H9 (cell line): ENCODE measurements around the gene VEGFA. TPM values are rescaled to one million over a fixed set of nuclear protein-coding genes. Genes with fewer than 3 reads are reported as not detected.
A peak's percentile ranks its signal among the peaks of the same experiment; 100 is the strongest.

ENCODE experiments used
- DNase-seq: peaks from one replicate; pipeline ENCODE4 v3.0.0-alpha.2; 2017
- H2AFZ ChIP-seq: one replicate; pipeline ENCODE4 v1.6.1; 2013; ENCODE audit warnings: mild to moderate bottlenecking, low read length, control low read depth, moderate library complexity
- H2AK5ac ChIP-seq: 2 replicates; pipeline ENCODE4 v1.6.1; 2013; ENCODE audit warnings: low read length, control low read depth, mixed read lengths; ENCODE audit not compliant: insufficient read length
- H2BK120ac ChIP-seq: one replicate; pipeline ENCODE4 v1.6.1; 2013; ENCODE audit warnings: low read depth, mild to moderate bottlenecking, low read length, control low read depth, inconsistent platforms; ENCODE audit not compliant: poor library complexity, severe bottlenecking
- H2BK12ac ChIP-seq: 2 replicates; pipeline ENCODE4 v1.6.1; 2013; ENCODE audit warnings: low read length, control low read depth, mixed read lengths, low read depth; ENCODE audit not compliant: insufficient read length
- H2BK15ac ChIP-seq: 2 replicates; pipeline ENCODE4 v1.6.1; 2013; ENCODE audit warnings: low read depth, low read length, control low read depth
- H2BK20ac ChIP-seq: one replicate; pipeline ENCODE4 v1.6.1; 2013; ENCODE audit warnings: low read depth, mild to moderate bottlenecking, low read length, control low read depth, inconsistent platforms; ENCODE audit not compliant: poor library complexity, severe bottlenecking
- H2BK5ac ChIP-seq: 2 replicates; pipeline ENCODE4 v1.6.1; 2013; ENCODE audit warnings: low read length, control low read depth, mixed read lengths; ENCODE audit not compliant: insufficient read length
- H3K14ac ChIP-seq: 2 replicates; pipeline ENCODE4 v1.6.1; 2013; ENCODE audit warnings: low read length, control low read depth; ENCODE audit not compliant: insufficient read depth
- H3K18ac ChIP-seq: 2 replicates; pipeline ENCODE4 v1.6.1; 2013; ENCODE audit warnings: low read depth, mild to moderate bottlenecking, mixed read lengths, low read length, control low read depth; ENCODE audit not compliant: insufficient read length
- H3K23ac ChIP-seq: 2 replicates; pipeline ENCODE4 v1.6.1; 2013; ENCODE audit warnings: low read length, control low read depth, mixed read lengths, low read depth; ENCODE audit not compliant: insufficient read length
- H3K23me2 ChIP-seq: 2 replicates; pipeline ENCODE4 v1.6.1; 2013; ENCODE audit warnings: low read depth, mild to moderate bottlenecking, mixed read lengths, low read length, control low read depth; ENCODE audit not compliant: insufficient read length, poor library complexity, severe bottlenecking
- H3K27ac ChIP-seq: 2 replicates; pipeline ENCODE4 v1.5.1; 2013; ENCODE audit warnings: low read length, control low read depth, mixed read lengths, low read depth; ENCODE audit not compliant: insufficient read length
- H3K27me3 ChIP-seq: 2 replicates; pipeline ENCODE4 v1.6.1; 2013; ENCODE audit warnings: low read length, control low read depth, inconsistent platforms; ENCODE audit not compliant: insufficient read depth
- H3K4ac ChIP-seq: 2 replicates; pipeline ENCODE4 v1.6.1; 2013; ENCODE audit warnings: low read depth, mild to moderate bottlenecking, control low read depth, inconsistent platforms, low read length, moderate library complexity
- H3K4me1 ChIP-seq: 2 replicates; pipeline ENCODE4 v1.6.1; 2013; ENCODE audit warnings: low read length, control low read depth, inconsistent platforms; ENCODE audit not compliant: insufficient read depth
- H3K4me2 ChIP-seq: 2 replicates; pipeline ENCODE4 v1.6.1; 2013; ENCODE audit warnings: low read length, control low read depth, mixed read lengths; ENCODE audit not compliant: insufficient read length, insufficient read depth
- H3K56ac ChIP-seq: 2 replicates; pipeline ENCODE4 v1.6.1; 2013; ENCODE audit warnings: low read depth, mild to moderate bottlenecking, mixed read lengths, low read length, control low read depth; ENCODE audit not compliant: insufficient read length
- H3K79me1 ChIP-seq: 2 replicates; pipeline ENCODE4 v1.6.1; 2013; ENCODE audit warnings: low read depth, mild to moderate bottlenecking, moderate library complexity, low read length, control low read depth, inconsistent platforms; ENCODE audit not compliant: insufficient read depth, poor library complexity, severe bottlenecking
- H3K79me2 ChIP-seq: 2 replicates; pipeline ENCODE4 v1.6.1; 2013; ENCODE audit warnings: low read length, control low read depth, inconsistent platforms; ENCODE audit not compliant: insufficient read depth
- H3K9ac ChIP-seq: 2 replicates; pipeline ENCODE4 v1.6.1; 2013; ENCODE audit warnings: low read length, control low read depth, mixed read lengths; ENCODE audit not compliant: insufficient read length; ENCODE audit errors: extremely low read depth
- H3K9me3 ChIP-seq: one replicate; pipeline ENCODE4 v1.6.1; 2013; ENCODE audit warnings: low read depth, low read length, inconsistent platforms; ENCODE audit not compliant: control insufficient read depth
- H3T11ph ChIP-seq: one replicate; pipeline ENCODE4 v1.6.1; 2013; ENCODE audit warnings: mild to moderate bottlenecking, low read length, control low read depth, inconsistent platforms
- H4K20me1 ChIP-seq: one replicate; pipeline ENCODE4 v1.6.1; 2013; ENCODE audit not compliant: control insufficient read depth, insufficient read length, insufficient read depth
- H4K5ac ChIP-seq: 2 replicates; pipeline ENCODE4 v1.6.1; 2013; ENCODE audit warnings: low read depth, mild to moderate bottlenecking, mixed read lengths, low read length, control low read depth; ENCODE audit not compliant: insufficient read length
- H4K8ac ChIP-seq: replicated peaks from 2 replicates; pipeline ENCODE4 v1.6.1; 2013; ENCODE audit warnings: low read length, control low read depth, mixed read lengths, low read depth; ENCODE audit not compliant: insufficient read length
- H4K91ac ChIP-seq: 2 replicates; pipeline ENCODE4 v1.6.1; 2013; ENCODE audit warnings: low read depth, mild to moderate bottlenecking, moderate library complexity, mixed read lengths, low read length, control low read depth; ENCODE audit not compliant: insufficient read length
- H3K27ac Mint-ChIP-seq, 3 experiments: 2 replicates in 2 of 3; 3 replicates in 1 of 3; pipeline ENCODE4 v1.8.0; 2020 to 2021; ENCODE audit warnings: mixed read lengths in 3 of 3, mild to moderate bottlenecking in 1 of 3, moderate library complexity in 1 of 3
- H3K27me3 Mint-ChIP-seq: 2 replicates; pipeline ENCODE4 v1.8.0; 2021; ENCODE audit warnings: low read depth, mild to moderate bottlenecking, moderate library complexity, mixed read lengths
- H3K36me3 Mint-ChIP-seq, 3 experiments: 2 replicates in 2 of 3; 3 replicates in 1 of 3; pipeline ENCODE4 v1.8.0; 2020 to 2021; ENCODE audit warnings: low read depth in 3 of 3, mixed read lengths in 3 of 3; ENCODE audit not compliant: insufficient read depth in 1 of 3
- H3K4me1 Mint-ChIP-seq, 2 experiments: 2 replicates each; pipeline ENCODE4 v1.8.0; 2020; ENCODE audit warnings: mixed read lengths in 2 of 2
- H3K4me3 Mint-ChIP-seq, 2 experiments: 2 replicates in 1 of 2; 3 replicates in 1 of 2; pipeline ENCODE4 v1.8.0; 2020 to 2021; ENCODE audit warnings: mild to moderate bottlenecking in 2 of 2, mixed read lengths in 2 of 2, moderate library complexity in 1 of 2
- H3K9me3 Mint-ChIP-seq, 2 experiments: 2 replicates in 1 of 2; 3 replicates in 1 of 2; pipeline ENCODE4 v1.8.0; 2020; ENCODE audit warnings: mild to moderate bottlenecking in 2 of 2, mixed read lengths in 2 of 2, moderate library complexity in 1 of 2
- WGBS: extraction: QIAGEN DNeasy Blood & Tissue Kit; methylation state at CpG from one replicate; pipeline ENCODE4 v1.1.7; 2013; ENCODE audit warnings: missing lambda C conversion rate, low lambda C conversion rate, mixed read lengths; ENCODE audit not compliant: insufficient read length; ENCODE audit errors: extremely low coverage; 5-methylcytosine and 5-hydroxymethylcytosine counted together
- total RNA-seq: library from RNA; stranded (reverse); gene quantifications from 2 replicates; pipeline ENCODE4 v1.2.1, GENCODE V29; 2021
- TF ChIP-seq, protein P1 (sequence below): fragments of 200-600 bp; sonication (generic); conservative IDR thresholded peaks from 3 replicates; pipeline ENCODE4 v1.8.0; 2021; ENCODE audit warnings: antibody characterized with exemption, mild to moderate bottlenecking

The VEGFA gene
- total RNA-seq, 1 experiment from 2014 or later = 47.9 TPM

- H2AK5ac ChIP-seq = no peak overlapping the region
- TF ChIP-seq, protein P1, sequence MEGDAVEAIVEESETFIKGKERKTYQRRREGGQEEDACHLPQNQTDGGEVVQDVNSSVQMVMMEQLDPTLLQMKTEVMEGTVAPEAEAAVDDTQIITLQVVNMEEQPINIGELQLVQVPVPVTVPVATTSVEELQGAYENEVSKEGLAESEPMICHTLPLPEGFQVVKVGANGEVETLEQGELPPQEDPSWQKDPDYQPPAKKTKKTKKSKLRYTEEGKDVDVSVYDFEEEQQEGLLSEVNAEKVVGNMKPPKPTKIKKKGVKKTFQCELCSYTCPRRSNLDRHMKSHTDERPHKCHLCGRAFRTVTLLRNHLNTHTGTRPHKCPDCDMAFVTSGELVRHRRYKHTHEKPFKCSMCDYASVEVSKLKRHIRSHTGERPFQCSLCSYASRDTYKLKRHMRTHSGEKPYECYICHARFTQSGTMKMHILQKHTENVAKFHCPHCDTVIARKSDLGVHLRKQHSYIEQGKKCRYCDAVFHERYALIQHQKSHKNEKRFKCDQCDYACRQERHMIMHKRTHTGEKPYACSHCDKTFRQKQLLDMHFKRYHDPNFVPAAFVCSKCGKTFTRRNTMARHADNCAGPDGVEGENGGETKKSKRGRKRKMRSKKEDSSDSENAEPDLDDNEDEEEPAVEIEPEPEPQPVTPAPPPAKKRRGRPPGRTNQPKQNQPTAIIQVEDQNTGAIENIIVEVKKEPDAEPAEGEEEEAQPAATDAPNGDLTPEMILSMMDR = no peak
- H3K79me2 ChIP-seq = no peaks in the 10 kb centered on the region
- peak overlapping the region in 1 of 3 experiments; percentile 4; a peak in 1 of 7 replicates for H3K27ac Mint-ChIP-seq
- no peak overlapping the region for H2BK20ac ChIP-seq
- H3K36me3 Mint-ChIP-seq = peaks cover 3 to 13% (median 10%) of the 10 kb centered on the region in 3 experiments; a peak in 5 of 7 replicates
- no peak overlapping the region for H2BK15ac ChIP-seq
- H3K23ac ChIP-seq = no peak overlapping the region
- no peaks in the 10 kb centered on the region for H3K9me3 Mint-ChIP-seq
- H3K4me1 ChIP-seq = no peaks in the 10 kb centered on the region
- H2AFZ ChIP-seq = no peak overlapping the region
- no peak for DNase-seq
- H4K20me1 ChIP-seq = no peaks in the 10 kb centered on the region
- no peak overlapping the region for H3K4me3 Mint-ChIP-seq
- H3T11ph ChIP-seq = no peak overlapping the region
- H4K5ac ChIP-seq = no peak overlapping the region
- H3K27ac ChIP-seq = no peak overlapping the region
- no peak overlapping the region for H2BK120ac ChIP-seq
- no peak overlapping the region for H2BK5ac ChIP-seq
- H4K8ac ChIP-seq = no peak overlapping the region
- no peak overlapping the region for H2BK12ac ChIP-seq
- H3K27me3 ChIP-seq = no peaks in the 10 kb centered on the region
- H3K9ac ChIP-seq = no peak overlapping the region
- H3K56ac ChIP-seq = no peak overlapping the region
- H4K91ac ChIP-seq = no peak overlapping the region
- H3K4ac ChIP-seq = no peak overlapping the region
- no peaks in the 10 kb centered on the region for H3K23me2 ChIP-seq
- H3K4me2 ChIP-seq = no peak overlapping the region
- no peaks in the 10 kb centered on the region for H3K9me3 ChIP-seq
- H3K14ac ChIP-seq = no peak overlapping the region
- WGBS = no CpG with 5 or more reads among the region's 5 CpGs
- H3K18ac ChIP-seq = no peak overlapping the region
- H3K4me1 Mint-ChIP-seq = no peaks in the 10 kb centered on the region
- 0 out of 2 replicates have a peak, but pooled peaks cover 2% of the 10 kb centered on the region for H3K27me3 Mint-ChIP-seq
- H3K79me1 ChIP-seq = no peaks in the 10 kb centered on the region
Observed at GRCh38 chr6:43790031-43790430, 20.0 kb downstream of the VEGFA start.
